ENCODE results near the gene TRHDE. TPM values are rescaled to one million over a fixed set of nuclear protein-coding genes. Genes with fewer than 3 reads are reported as not detected.

The TRHDE gene, protein sequence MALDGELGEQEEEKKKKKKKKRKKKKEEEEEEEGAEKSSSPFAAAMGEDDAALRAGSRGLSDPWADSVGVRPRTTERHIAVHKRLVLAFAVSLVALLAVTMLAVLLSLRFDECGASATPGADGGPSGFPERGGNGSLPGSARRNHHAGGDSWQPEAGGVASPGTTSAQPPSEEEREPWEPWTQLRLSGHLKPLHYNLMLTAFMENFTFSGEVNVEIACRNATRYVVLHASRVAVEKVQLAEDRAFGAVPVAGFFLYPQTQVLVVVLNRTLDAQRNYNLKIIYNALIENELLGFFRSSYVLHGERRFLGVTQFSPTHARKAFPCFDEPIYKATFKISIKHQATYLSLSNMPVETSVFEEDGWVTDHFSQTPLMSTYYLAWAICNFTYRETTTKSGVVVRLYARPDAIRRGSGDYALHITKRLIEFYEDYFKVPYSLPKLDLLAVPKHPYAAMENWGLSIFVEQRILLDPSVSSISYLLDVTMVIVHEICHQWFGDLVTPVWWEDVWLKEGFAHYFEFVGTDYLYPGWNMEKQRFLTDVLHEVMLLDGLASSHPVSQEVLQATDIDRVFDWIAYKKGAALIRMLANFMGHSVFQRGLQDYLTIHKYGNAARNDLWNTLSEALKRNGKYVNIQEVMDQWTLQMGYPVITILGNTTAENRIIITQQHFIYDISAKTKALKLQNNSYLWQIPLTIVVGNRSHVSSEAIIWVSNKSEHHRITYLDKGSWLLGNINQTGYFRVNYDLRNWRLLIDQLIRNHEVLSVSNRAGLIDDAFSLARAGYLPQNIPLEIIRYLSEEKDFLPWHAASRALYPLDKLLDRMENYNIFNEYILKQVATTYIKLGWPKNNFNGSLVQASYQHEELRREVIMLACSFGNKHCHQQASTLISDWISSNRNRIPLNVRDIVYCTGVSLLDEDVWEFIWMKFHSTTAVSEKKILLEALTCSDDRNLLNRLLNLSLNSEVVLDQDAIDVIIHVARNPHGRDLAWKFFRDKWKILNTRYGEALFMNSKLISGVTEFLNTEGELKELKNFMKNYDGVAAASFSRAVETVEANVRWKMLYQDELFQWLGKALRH
- total RNA-seq, result 10 to 100 TPM in 2 of 4 donors, 1 to 10 TPM in 1, under 1 TPM in 1; 0.77 to 31.2 (median 12.9) TPM

DNA sequence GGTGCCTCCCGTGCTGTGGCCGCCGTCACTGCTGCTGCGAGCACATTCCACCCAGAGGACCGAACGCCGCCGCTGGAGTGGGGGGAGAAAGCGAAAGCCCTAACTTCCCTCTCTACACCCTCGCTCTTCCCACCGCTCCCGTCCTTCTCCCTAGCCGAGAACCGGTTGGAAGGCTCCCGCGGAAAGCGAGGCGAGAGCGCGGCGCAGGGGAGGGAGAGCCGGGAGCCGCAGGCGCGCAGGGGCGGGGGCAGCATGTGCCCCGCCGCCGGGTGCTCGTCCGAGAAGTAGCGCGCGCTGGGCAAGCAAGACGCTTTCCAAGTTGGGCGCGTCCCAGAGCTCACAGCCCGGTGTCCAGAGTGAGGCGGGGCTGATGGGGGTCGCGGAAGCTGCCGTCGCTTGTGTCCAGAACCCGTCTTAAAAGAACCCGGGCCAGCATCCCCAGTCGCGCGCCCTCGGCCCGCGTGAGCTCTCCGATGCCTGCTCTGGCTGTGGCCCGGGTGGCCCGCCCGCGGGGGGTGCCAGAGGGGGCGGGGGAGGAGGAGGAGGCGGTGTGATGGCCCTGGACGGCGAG lies at the start of gene TRHDE:
TRHDE (plus strand) TSS at position 280 of the 571 bp plus-strand sequence; CDS start at position 554, 274 bp downstream.
- DNase-seq, result peak; percentile 30 to 48
- Histone ChIP-seq H3K36me3 (no peaks in the 10 kb centered on the region), H3K27me3 (no peaks in the 10 kb centered on the region), H3K9me3 (no peaks in the 10 kb centered on the region), H3K27ac (peak within 1 kb of the TSS; percentile 52 to 77), H3K4me1 (no peaks in the 10 kb centered on the region), H3K4me3 (peak within 1 kb of the TSS; percentile 43 to 65)
- intact Hi-C loops (cut with DNase I; ENCODE audit: low total_unique reads), result no loop called here
- TF ChIP-seq, protein P1, sequence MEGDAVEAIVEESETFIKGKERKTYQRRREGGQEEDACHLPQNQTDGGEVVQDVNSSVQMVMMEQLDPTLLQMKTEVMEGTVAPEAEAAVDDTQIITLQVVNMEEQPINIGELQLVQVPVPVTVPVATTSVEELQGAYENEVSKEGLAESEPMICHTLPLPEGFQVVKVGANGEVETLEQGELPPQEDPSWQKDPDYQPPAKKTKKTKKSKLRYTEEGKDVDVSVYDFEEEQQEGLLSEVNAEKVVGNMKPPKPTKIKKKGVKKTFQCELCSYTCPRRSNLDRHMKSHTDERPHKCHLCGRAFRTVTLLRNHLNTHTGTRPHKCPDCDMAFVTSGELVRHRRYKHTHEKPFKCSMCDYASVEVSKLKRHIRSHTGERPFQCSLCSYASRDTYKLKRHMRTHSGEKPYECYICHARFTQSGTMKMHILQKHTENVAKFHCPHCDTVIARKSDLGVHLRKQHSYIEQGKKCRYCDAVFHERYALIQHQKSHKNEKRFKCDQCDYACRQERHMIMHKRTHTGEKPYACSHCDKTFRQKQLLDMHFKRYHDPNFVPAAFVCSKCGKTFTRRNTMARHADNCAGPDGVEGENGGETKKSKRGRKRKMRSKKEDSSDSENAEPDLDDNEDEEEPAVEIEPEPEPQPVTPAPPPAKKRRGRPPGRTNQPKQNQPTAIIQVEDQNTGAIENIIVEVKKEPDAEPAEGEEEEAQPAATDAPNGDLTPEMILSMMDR (IDR thresholded peaks at IDR 0.05), result no peak
- no peak for TF ChIP-seq POLR2A (IDR thresholded peaks at IDR 0.05)

DNA sequence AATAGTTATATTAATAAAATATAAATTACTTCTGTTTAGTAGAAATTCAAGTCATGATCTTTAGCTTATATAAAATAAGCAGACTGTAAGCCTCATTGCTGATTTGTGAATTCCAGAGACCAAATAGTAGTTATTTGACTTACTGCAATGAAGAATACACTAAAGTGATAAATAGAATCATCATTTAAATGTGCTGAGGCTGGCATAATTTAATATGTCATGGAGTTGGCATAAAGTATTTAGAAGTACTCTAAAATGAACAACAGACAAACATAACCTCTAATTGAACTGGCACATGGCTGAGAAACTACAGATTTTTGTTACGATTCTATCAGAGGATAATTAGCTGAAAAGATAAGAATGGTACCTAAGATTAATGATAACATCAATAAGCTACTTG lies 45.7 kb upstream of the TRHDE start:
- no peak overlapping the region for H3K4me3 ChIP-seq
- H3K4me1 ChIP-seq, result no peaks in the 10 kb centered on the region
- DNase-seq, result no peak
- no peaks in the 10 kb centered on the region for H3K36me3 ChIP-seq
- TF ChIP-seq, protein P1 (IDR thresholded peaks at IDR 0.05), result no peak
- TF ChIP-seq POLR2A (IDR thresholded peaks at IDR 0.05), result no peak
- intact Hi-C loops (cut with DNase I; ENCODE audit: low total_unique reads), result no loop called here
- no peaks in the 10 kb centered on the region for H3K27me3 ChIP-seq
- no peaks in the 10 kb centered on the region for H3K9me3 ChIP-seq
- H3K27ac ChIP-seq, result no peak overlapping the region

DNA sequence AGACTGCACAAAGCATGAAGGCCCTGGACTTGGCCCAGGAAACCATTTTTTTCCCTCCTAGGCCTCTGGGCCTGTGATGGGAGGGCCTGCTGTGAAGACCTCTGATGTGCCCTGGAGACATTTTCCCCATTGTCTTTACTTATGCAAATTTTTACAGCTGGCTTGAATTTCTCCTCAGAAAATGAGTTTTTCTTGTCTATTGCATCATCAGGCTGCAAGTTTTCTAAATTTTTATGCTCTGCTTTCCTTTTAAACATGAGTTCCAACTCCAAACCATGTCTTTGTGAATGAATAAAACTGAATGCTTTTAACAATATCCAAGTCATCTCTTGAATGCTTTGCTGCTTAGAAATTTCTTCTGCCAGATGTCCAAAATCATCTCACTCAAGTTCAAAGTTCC lies 43.7 kb upstream of the TRHDE start:
- TF ChIP-seq, protein P1 (IDR thresholded peaks at IDR 0.05), result no peak
- TF ChIP-seq POLR2A (IDR thresholded peaks at IDR 0.05), result no peak
- no peak for DNase-seq
- Histone ChIP-seq H3K27ac (no peak overlapping the region), H3K36me3 (no peaks in the 10 kb centered on the region), H3K27me3 (no peaks in the 10 kb centered on the region), H3K4me1 (no peaks in the 10 kb centered on the region), H3K4me3 (no peak overlapping the region), H3K9me3 (no peaks in the 10 kb centered on the region)
- intact Hi-C loops (cut with DNase I; ENCODE audit: low total_unique reads), result no loop called here

DNA sequence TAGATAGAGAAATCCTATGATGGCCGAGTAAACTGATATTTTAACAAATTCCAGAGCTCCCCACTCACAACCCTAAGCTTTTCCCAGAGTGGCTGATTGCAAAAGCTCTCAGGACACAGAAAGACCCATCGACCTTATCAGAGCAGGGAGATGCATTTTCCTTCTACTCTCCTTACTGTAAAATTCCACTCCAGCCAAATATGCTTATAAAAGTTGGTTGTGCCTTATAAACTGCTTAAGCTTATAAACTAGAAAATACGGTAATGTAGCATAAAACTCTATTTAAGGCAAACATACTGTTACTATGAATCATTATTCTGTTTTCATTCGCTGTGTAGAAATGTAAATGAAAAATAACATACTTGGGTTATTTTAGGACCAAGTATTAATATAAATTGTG lies 41.6 kb upstream of the TRHDE start:
- no peaks in the 10 kb centered on the region for H3K9me3 ChIP-seq
- no peak for TF ChIP-seq POLR2A (IDR thresholded peaks at IDR 0.05)
- TF ChIP-seq, protein P1 (IDR thresholded peaks at IDR 0.05), result no peak
- no peak overlapping the region for H3K27ac ChIP-seq
- no peaks in the 10 kb centered on the region for H3K36me3 ChIP-seq
- no peaks in the 10 kb centered on the region for H3K4me1 ChIP-seq
- H3K27me3 ChIP-seq, result no peaks in the 10 kb centered on the region
- no peak overlapping the region for H3K4me3 ChIP-seq
- intact Hi-C loops (cut with DNase I; ENCODE audit: low total_unique reads), result no loop called here
- DNase-seq, result no peak
